HepG2 (cell line): ENCODE measurements around the gene PRADC1. TPM values are rescaled to one million over a fixed set of nuclear protein-coding genes. Genes with fewer than 3 reads are reported as not detected.

Experiments
- ATAC-seq: fragments of 200-7000 bp; cut with Tn5 transposase; 3 replicates; pipeline ENCODE4 v1.9.1; 2020; ENCODE audit warnings: mild to moderate bottlenecking, moderate library complexity
- BruUV-seq: library from RNA; stranded (reverse); fragments of 400-500 nt; replicated peaks from 2 replicates; lab custom pipeline; 2021; lab: Mats Ljungman, UMichigan
- CTCF ChIA-PET: fragments of 300-600 bp; formaldehyde crosslinking; extraction: SDS; loops from one replicate; lab custom pipeline; 2021; ENCODE audit warnings: low total read pairs, inconsistent platforms, low intra/inter-chr PET ratio; lab: Yijun Ruan, JAX
- POLR2A ChIA-PET: fragments of 350-600 bp; sonication (Branson Sonifier 250); formaldehyde crosslinking; loops from one replicate; lab custom pipeline; 2020; ENCODE audit warnings: antibody characterized with exemption, inconsistent platforms; lab: Yijun Ruan, JAX
- DNase-seq: peaks from one replicate; pipeline ENCODE4 v3.0.0-alpha.2; 2015; ENCODE audit warnings: low spot score
- FAIRE-seq: peaks from 3 replicates; lab custom pipeline; 2011; peaks lifted over from hg19 to GRCh38; lab: Jason Lieb, UNC
- H2AFZ ChIP-seq: one replicate; pipeline ENCODE4 v1.6.1; 2011; ENCODE audit warnings: low read length, inconsistent platforms
- H3K27ac ChIP-seq: fragments of 300-600 bp; 3 replicates; pipeline ENCODE4 v1.8.0; 2011; ENCODE audit warnings: mixed run types, mild to moderate bottlenecking, mixed read lengths, low read length, inconsistent platforms; ENCODE audit not compliant: insufficient read depth; ENCODE audit errors: extremely low read length
- H3K27me3 ChIP-seq, 2 experiments: fragments of 200-600 bp in 1 of 2; 2 replicates in 1 of 2; 3 replicates in 1 of 2; pipeline versions ENCODE4 v1.6.0 to v1.8.0; 2011; ENCODE audit warnings: low read length in 2 of 2, mild to moderate bottlenecking in 2 of 2, moderate library complexity in 2 of 2, inconsistent platforms in 1 of 2; ENCODE audit not compliant: insufficient read depth in 2 of 2, control insufficient read depth in 1 of 2
- H3K36me3 ChIP-seq, 2 experiments: fragments of 200-600 bp in 1 of 2; replicated peaks in 1 of 2; 2 replicates in 1 of 2; 3 replicates in 1 of 2; pipeline versions ENCODE4 v1.5.1 to v1.8.0; 2011; ENCODE audit warnings: low read length in 2 of 2, inconsistent platforms in 1 of 2; ENCODE audit not compliant: insufficient read depth in 2 of 2, control insufficient read depth in 1 of 2
- H3K4me1 ChIP-seq: 2 replicates; pipeline ENCODE4 v1.5.1; 2012; ENCODE audit warnings: low read length, inconsistent platforms; ENCODE audit not compliant: insufficient read depth
- H3K4me2 ChIP-seq: 2 replicates; pipeline ENCODE4 v1.6.0; 2011; ENCODE audit warnings: low read depth, low read length, inconsistent platforms
- H3K4me3 ChIP-seq, 3 experiments: fragments of 200-600 bp in 1 of 3; sonication (generic), shearing (Covaris generic) in 1 of 3; replicated peaks in 1 of 3; 2 replicates each; pipeline ENCODE4 v1.5.1; 2011 to 2016; ENCODE audit warnings: low read length in 3 of 3, inconsistent platforms in 2 of 3, low read depth in 2 of 3, mild to moderate bottlenecking in 2 of 3, control low read depth in 1 of 3, mixed read lengths in 1 of 3; ENCODE audit not compliant: insufficient read depth in 1 of 3
- H3K79me2 ChIP-seq: one replicate; pipeline ENCODE4 v1.6.1; 2011; ENCODE audit warnings: low read length, inconsistent platforms; ENCODE audit not compliant: insufficient read depth
- H3K9ac ChIP-seq: 2 replicates; pipeline ENCODE4 v1.6.0; 2011; ENCODE audit warnings: mild to moderate bottlenecking, low read depth, low read length, inconsistent platforms; ENCODE audit not compliant: insufficient read depth
- H3K9me3 ChIP-seq: 2 replicates; pipeline ENCODE4 v1.5.1; 2012; ENCODE audit warnings: mild to moderate bottlenecking, low read length
- H4K20me1 ChIP-seq: 2 replicates; pipeline ENCODE4 v1.6.0; 2011; ENCODE audit warnings: inconsistent platforms, mild to moderate bottlenecking, low read length, moderate library complexity; ENCODE audit not compliant: insufficient read depth
- DR1 ChIP-seq: sonication (generic); formaldehyde crosslinking; IDR thresholded peaks from 2 replicates; pipeline ENCODE4 v1.8.0; 2021; ENCODE audit warnings: mild to moderate bottlenecking, missing genetic modification reagents, inconsistent platforms
- EED ChIP-seq: sonication (generic); formaldehyde crosslinking; IDR thresholded peaks from 2 replicates; pipeline ENCODE4 v1.5.0; 2020; ENCODE audit warnings: mild to moderate bottlenecking, missing genetic modification reagents
- KDM2A ChIP-seq: sonication (generic); formaldehyde crosslinking; IDR thresholded peaks from 2 replicates; pipeline ENCODE4 v1.4.0; 2020; ENCODE audit warnings: low read depth, missing genetic modification reagents, borderline replicate concordance
- KLF6 ChIP-seq: IDR thresholded peaks from 2 replicates; pipeline ENCODE4 v1.8.0; 2016; ENCODE audit warnings: missing biosample characterization, missing genetic modification reagents
- MXI1 ChIP-seq: IDR thresholded peaks from 3 replicates; pipeline ENCODE4 v1.6.1; 2012; ENCODE audit warnings: low read depth, low read length, inconsistent platforms, borderline replicate concordance
- POLR2AphosphoS5 ChIP-seq: IDR thresholded peaks from 2 replicates; pipeline ENCODE4 v1.6.1; 2012; ENCODE audit warnings: low read depth, low read length
- POLR2G ChIP-seq: fragments of 200-400 bp; formaldehyde crosslinking; IDR thresholded peaks from 2 replicates; pipeline ENCODE4 v1.6.1; 2018; ENCODE audit warnings: mild to moderate bottlenecking, low read depth, low read length, moderate library complexity
- RBM39 ChIP-seq: fragments of 200-400 bp; formaldehyde crosslinking; IDR thresholded peaks from one replicate; pipeline ENCODE4 v1.6.1; 2018; ENCODE audit warnings: antibody characterized with exemption, mild to moderate bottlenecking, low read depth, low read length; ENCODE audit not compliant: poor library complexity, severe bottlenecking
- TAF1 ChIP-seq: sonication (generic); formaldehyde crosslinking; IDR thresholded peaks from 2 replicates; pipeline ENCODE4 v1.4.0; 2020; ENCODE audit warnings: missing genetic modification reagents
- THAP11 ChIP-seq: IDR thresholded peaks from 2 replicates; pipeline ENCODE4 v1.6.1; 2016; ENCODE audit warnings: missing biosample characterization, missing genetic modification reagents
- ZNF337 ChIP-seq: sonication (generic); formaldehyde crosslinking; IDR thresholded peaks from 2 replicates; pipeline ENCODE4 v1.5.1; 2020; ENCODE audit warnings: missing genetic modification reagents, low read depth, mild to moderate bottlenecking, borderline replicate concordance
- ZZZ3 ChIP-seq: sonication (generic); formaldehyde crosslinking; IDR thresholded peaks from 2 replicates; pipeline ENCODE4 v1.4.0; 2020; ENCODE audit warnings: missing genetic modification reagents, mild to moderate bottlenecking, borderline replicate concordance
- WGBS: methylation state at CpG from one replicate; pipeline ENCODE4 v1.1.6; 2017; ENCODE audit warnings: low lambda C conversion rate; 5-methylcytosine and 5-hydroxymethylcytosine counted together
- in situ Hi-C: cut with HindIII; loops from 2 replicates; pipeline ENCODE4 v1.10.0; 2017; ENCODE audit warnings: low pct_unique_long_range_greater_than_20kb; ENCODE audit not compliant: extremely low pct_ligation_motif_present
- intact Hi-C: fragments of 100-400 bp; cut with micrococcal nuclease; formaldehyde crosslinking; loops from one replicate; pipeline ENCODE4 v1.10.0; 2022; ENCODE audit not compliant: unreplicated experiment
- polyA plus RNA-seq, 8 experiments: library from polyadenylated mRNA; depleted of rRNA in 3 of 8; stranded (reverse) in 7 of 8; unstranded in 1 of 8; fragments of >200 nt; fragmentation: Illumina TruSeq in 4 of 8; extraction: Trizol in 4 of 8; gene quantifications; 2 replicates each; pipeline versions ENCODE4 v1.2.1 to v1.2.3, GENCODE V29; 2011 to 2016; ENCODE audit warnings: low read depth in 4 of 8, missing spikeins in 1 of 8, mixed read lengths in 1 of 8; ENCODE audit not compliant: insufficient read depth in 1 of 8
- total RNA-seq, 5 experiments: library from RNA; depleted of rRNA; stranded (reverse); fragments of >200 nt; fragmentation: Illumina TruSeq; extraction: Trizol; gene quantifications; 2 replicates each; pipeline ENCODE4 v1.2.3, GENCODE V29; 2016; ENCODE audit warnings: low read depth in 1 of 5

PRADC1 gene
- total and polyA plus RNA-seq, 2 of the 13 experiments (the other 11 are each of a cell fraction or from before 2014, with no cell fraction given), result 12.1 to 37.2 TPM

DNA sequence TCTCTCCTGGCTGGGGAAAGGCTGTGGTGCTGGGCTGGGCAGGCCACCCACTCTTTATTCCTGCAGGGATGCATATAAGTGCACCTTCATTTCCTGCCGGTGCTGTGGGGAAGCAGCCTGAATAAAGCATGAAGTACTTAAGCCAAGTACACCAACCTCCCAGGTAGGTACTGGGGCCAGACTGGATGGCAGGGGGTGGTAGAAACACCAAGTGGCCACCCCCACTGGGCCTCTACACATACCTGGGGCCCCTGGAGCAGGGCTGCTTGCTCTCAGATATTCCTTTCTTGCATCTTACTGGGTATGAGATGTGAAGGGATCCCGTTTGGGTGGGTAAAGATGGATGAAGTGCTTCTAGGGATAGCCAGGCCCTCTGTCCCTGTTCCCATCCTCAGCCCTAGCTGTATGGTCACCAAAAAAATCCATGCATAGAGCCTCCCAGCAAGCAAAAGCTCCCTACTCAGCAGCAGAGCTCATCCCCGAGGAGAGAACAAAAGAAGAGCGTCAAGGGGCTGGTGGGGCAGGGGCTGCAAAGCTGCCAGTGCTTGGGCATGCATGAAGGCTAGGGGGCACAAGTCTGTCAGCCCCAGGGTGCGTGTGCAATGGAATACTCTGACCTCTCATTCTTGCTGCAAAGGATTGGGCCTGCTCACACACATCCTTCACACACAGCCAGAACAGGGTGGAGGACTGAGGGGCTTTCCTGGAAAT, 23.0 kb upstream of the PRADC1 start:
- ChIA-PET CTCF (no interaction called here), POLR2A (no interaction called here)
- in situ Hi-C loops, result no loop called here
- Histone ChIP-seq H3K4me2 (no peak overlapping the region), H3K4me1 (peaks cover 13% of the 10 kb centered on the region), H3K27me3 (no peaks in the 10 kb centered on the region), H3K36me3 (peaks cover 16 to 38% of the 10 kb centered on the region in 2 experiments), H4K20me1 (no peaks in the 10 kb centered on the region), H3K27ac (no peak overlapping the region), H3K9me3 (no peaks in the 10 kb centered on the region), H2AFZ (no peak overlapping the region), H3K79me2 (no peaks in the 10 kb centered on the region), H3K4me3 (no peak overlapping the region), H3K9ac (no peak overlapping the region)
- ATAC-seq, result peak; percentile 8
- WGBS, result 58% methylated on average over 5 of the region's 5 CpGs
- intact Hi-C loops, result no loop called here
- no peak for TF ChIP-seq KLF6
- peak; percentile 43 for TF ChIP-seq POLR2G
- no peak for TF ChIP-seq EED (CRISPR knock-in tag)
- no peak for DNase-seq
- no peak for FAIRE-seq
- TSS peak; percentile 35 for BruUV-seq

DNA sequence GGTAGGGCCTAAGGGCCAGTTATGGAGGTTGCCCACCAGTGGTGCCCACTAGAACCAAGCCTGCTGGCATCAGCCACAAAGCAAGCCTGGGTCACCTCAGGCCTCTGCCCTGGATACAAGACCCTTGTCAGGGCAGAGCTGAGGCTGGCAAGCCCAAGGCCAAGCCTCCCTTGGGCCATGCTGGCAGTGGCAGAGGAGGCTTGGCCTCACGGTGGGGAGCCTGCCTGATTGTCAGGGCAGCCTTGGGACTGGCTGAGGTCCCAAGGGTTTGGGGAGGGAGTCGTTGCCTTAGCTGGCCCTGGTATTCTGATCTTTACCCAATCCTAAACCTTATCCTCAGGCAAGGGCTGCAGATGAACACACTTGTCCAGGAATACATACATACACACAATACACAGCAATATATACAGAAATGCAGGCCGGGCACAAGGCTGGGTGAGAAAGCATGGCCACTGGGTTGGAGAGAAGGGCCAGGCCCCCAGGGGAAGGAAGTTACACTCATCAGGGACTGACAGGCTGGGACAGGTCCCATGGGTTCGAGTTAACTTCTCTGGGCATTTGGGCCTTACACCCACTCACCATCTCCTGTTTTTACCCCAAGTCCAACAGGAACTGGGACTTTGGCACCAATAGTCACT, 22.1 kb upstream of the PRADC1 start:
- Histone ChIP-seq H3K27me3 (no peaks in the 10 kb centered on the region), H3K9ac (no peak overlapping the region), H3K36me3 (peaks cover 23 to 48% of the 10 kb centered on the region in 2 experiments), H3K9me3 (no peaks in the 10 kb centered on the region), H2AFZ (no peak overlapping the region), H3K4me1 (peaks cover 11% of the 10 kb centered on the region), H3K27ac (no peak overlapping the region), H3K4me3 (no peak overlapping the region), H3K79me2 (no peaks in the 10 kb centered on the region), H3K4me2 (no peak overlapping the region), H4K20me1 (peaks cover 1% of the 10 kb centered on the region; the same call in 1 of the 2 replicates)
- intact Hi-C loops (no loop called here), in situ Hi-C loops (no loop called here)
- WGBS, result 58% methylated on average over 3 of the region's 4 CpGs
- no TSS peak for BruUV-seq
- ATAC-seq (peak; percentile 12), FAIRE-seq (no peak), DNase-seq (no peak)
- ChIA-PET CTCF (no interaction called here), POLR2A (interaction anchor here (2.5 kb wide), 1 partner anchor 22 kb away, joined by 10 read pairs; the partner anchor contains the start of genes CCT7 and PRADC1)
- no peak for TF ChIP-seq KDM2A (CRISPR knock-in tag)
- no peak for TF ChIP-seq ZNF337 (CRISPR knock-in tag)
- TF ChIP-seq ZZZ3 (CRISPR knock-in tag), result no peak
- no peak for TF ChIP-seq TAF1
- no peak for TF ChIP-seq DR1 (CRISPR knock-in tag)
- TF ChIP-seq MXI1, result no peak
- TF ChIP-seq THAP11 (CRISPR knock-in tag), result no peak
- TF ChIP-seq POLR2AphosphoS5, result peak; percentile 57; the same call in 1 of the 2 replicates
- TF ChIP-seq RBM39, result no peak
